ENCODE data around the gene KCNQ1.

The KCNQ1 gene

GRCh38 chr11:2574553-2575535 is 130.0 kb downstream of the KCNQ1 start:
- H3K9ac ChIP-seq (ENCODE audit: low read length), result no peak overlapping the region
- no peak overlapping the region for H2AK5ac ChIP-seq (ENCODE audit: low read length, severe bottlenecking)
- H2BK12ac ChIP-seq (ENCODE audit: low read length in 2 of 2), result no peak overlapping the region
- no peaks in the 10 kb centered on the region for H3K79me1 ChIP-seq (replicated peaks; ENCODE audit: low read length, poor library complexity, severe bottlenecking)
- no peak overlapping the region for H3K14ac ChIP-seq (ENCODE audit: low read length in 2 of 2)
- no peak overlapping the region for H2BK120ac ChIP-seq (ENCODE audit: low read depth, low read length)
- H3K4me2 ChIP-seq (ENCODE audit: low read length, poor library complexity, severe bottlenecking), result no peak overlapping the region
- H4K8ac ChIP-seq (ENCODE audit: low read length), result no peak overlapping the region
- WGBS, result 88% methylated on average over 44 of the region's 45 CpGs
- no peak overlapping the region for H4K91ac ChIP-seq (ENCODE audit: low read length)
- H3K18ac ChIP-seq (ENCODE audit: low read depth in 1 of 2, low read length in 2 of 2), result no peak overlapping the region
- DNase-seq, result no peak
- H3K4ac ChIP-seq (ENCODE audit: low read depth in 1 of 2, low read length in 2 of 2), result no peak overlapping the region
- H3K9me3 ChIP-seq (ENCODE audit: control insufficient read depth, low read length), result no peaks in the 10 kb centered on the region
- H3K4me3 ChIP-seq (ENCODE audit: insufficient read depth in 1 of 2, low read depth in 1 of 2, low read length in 2 of 2), result no peak overlapping the region
- no peak overlapping the region for H2BK5ac ChIP-seq (ENCODE audit: low read depth, low read length, poor library complexity, severe bottlenecking)
- no peak overlapping the region for H3K27ac ChIP-seq (ENCODE audit: low read length, poor library complexity, severe bottlenecking)
- H3K4me1 ChIP-seq (ENCODE audit: control insufficient read depth, insufficient read depth, low read depth, low read length), result peaks cover 31% of the 10 kb centered on the region
- H3K23ac ChIP-seq (ENCODE audit: low read length in 2 of 2), result no peak overlapping the region
- H2BK15ac ChIP-seq (ENCODE audit: low read depth, poor library complexity, severe bottlenecking), result no peak overlapping the region
- no peak overlapping the region for H2AFZ ChIP-seq (ENCODE audit: low read depth, low read length)
- no peaks in the 10 kb centered on the region for H3K36me3 ChIP-seq (ENCODE audit: control insufficient read depth in 1 of 2, insufficient read depth in 2 of 2, low read depth in 1 of 2, low read length in 2 of 2)
- H3K27me3 ChIP-seq (ENCODE audit: control insufficient read depth in 1 of 2, insufficient read depth in 1 of 2, low read length in 2 of 2), result peaks cover 0 to 7% of the 10 kb centered on the region in 2 experiments

- Histone ChIP-seq H3K23ac (ENCODE audit: low read length in 2 of 2) (no peak overlapping the region), H3K36me3 (ENCODE audit: control insufficient read depth in 1 of 2, insufficient read depth in 2 of 2, low read depth in 1 of 2, low read length in 2 of 2) (no peaks in the 10 kb centered on the region), H3K9me3 (ENCODE audit: control insufficient read depth, low read length) (no peaks in the 10 kb centered on the region), H3K4ac (ENCODE audit: low read depth in 1 of 2, low read length in 2 of 2) (no peak overlapping the region), H3K4me1 (ENCODE audit: control insufficient read depth, insufficient read depth, low read depth, low read length) (peaks cover 29% of the 10 kb centered on the region), H3K4me2 (ENCODE audit: low read length, poor library complexity, severe bottlenecking) (no peak overlapping the region), H4K91ac (ENCODE audit: low read length) (no peak overlapping the region), H3K14ac (ENCODE audit: low read length in 2 of 2) (no peak overlapping the region), H3K27ac (ENCODE audit: low read length, poor library complexity, severe bottlenecking) (no peak overlapping the region), H2BK5ac (ENCODE audit: low read depth, low read length, poor library complexity, severe bottlenecking) (no peak overlapping the region), H2BK12ac (ENCODE audit: low read length in 2 of 2) (no peak overlapping the region), H2BK120ac (ENCODE audit: low read depth, low read length) (no peak overlapping the region), H3K18ac (ENCODE audit: low read depth in 1 of 2, low read length in 2 of 2) (no peak overlapping the region), H3K9ac (ENCODE audit: low read length) (no peak overlapping the region), H4K8ac (ENCODE audit: low read length) (no peak overlapping the region), H2AFZ (ENCODE audit: low read depth, low read length) (no peak overlapping the region), H3K27me3 (ENCODE audit: control insufficient read depth in 1 of 2, insufficient read depth in 1 of 2, low read length in 2 of 2) (peaks cover 0 to 7% of the 10 kb centered on the region in 2 experiments), H2BK15ac (ENCODE audit: low read depth, poor library complexity, severe bottlenecking) (no peak overlapping the region), H2AK5ac (ENCODE audit: low read length, severe bottlenecking) (no peak overlapping the region), H3K4me3 (ENCODE audit: insufficient read depth in 1 of 2, low read depth in 1 of 2, low read length in 2 of 2) (no peak overlapping the region), H3K79me1 (replicated peaks; ENCODE audit: low read length, poor library complexity, severe bottlenecking) (no peaks in the 10 kb centered on the region)
- WGBS, result 91% methylated on average over 17 of the region's 17 CpGs
- DNase-seq, result no peak
Observed at GRCh38 chr11:2575591-2576051, 130.8 kb downstream of the KCNQ1 start.

- Histone ChIP-seq H3K4me2 (ENCODE audit: low read length, poor library complexity, severe bottlenecking) (no peak overlapping the region), H2BK120ac (ENCODE audit: low read depth, low read length) (no peak overlapping the region), H2BK15ac (ENCODE audit: low read depth, poor library complexity, severe bottlenecking) (no peak overlapping the region), H3K23ac (ENCODE audit: low read length in 2 of 2) (no peak overlapping the region), H2BK12ac (ENCODE audit: low read length in 2 of 2) (no peak overlapping the region), H3K36me3 (ENCODE audit: control insufficient read depth in 1 of 2, insufficient read depth in 2 of 2, low read depth in 1 of 2, low read length in 2 of 2) (no peaks in the 10 kb centered on the region), H2AK5ac (ENCODE audit: low read length, severe bottlenecking) (no peak overlapping the region), H3K9ac (ENCODE audit: low read length) (no peak overlapping the region), H3K4me1 (ENCODE audit: control insufficient read depth, insufficient read depth, low read depth, low read length) (peaks cover 28% of the 10 kb centered on the region), H4K8ac (ENCODE audit: low read length) (no peak overlapping the region), H3K18ac (ENCODE audit: low read depth in 1 of 2, low read length in 2 of 2) (no peak overlapping the region), H2AFZ (ENCODE audit: low read depth, low read length) (no peak overlapping the region), H4K91ac (ENCODE audit: low read length) (no peak overlapping the region), H3K79me1 (replicated peaks; ENCODE audit: low read length, poor library complexity, severe bottlenecking) (no peaks in the 10 kb centered on the region), H3K9me3 (ENCODE audit: control insufficient read depth, low read length) (no peaks in the 10 kb centered on the region), H3K4ac (ENCODE audit: low read depth in 1 of 2, low read length in 2 of 2) (no peak overlapping the region), H2BK5ac (ENCODE audit: low read depth, low read length, poor library complexity, severe bottlenecking) (no peak overlapping the region), H3K14ac (ENCODE audit: low read length in 2 of 2) (no peak overlapping the region), H3K27ac (ENCODE audit: low read length, poor library complexity, severe bottlenecking) (no peak overlapping the region), H3K4me3 (ENCODE audit: insufficient read depth in 1 of 2, low read depth in 1 of 2, low read length in 2 of 2) (no peak overlapping the region), H3K27me3 (ENCODE audit: control insufficient read depth in 1 of 2, insufficient read depth in 1 of 2, low read length in 2 of 2) (peaks cover 0 to 7% of the 10 kb centered on the region in 2 experiments)
- 96% methylated on average over 15 of the region's 15 CpGs for WGBS
- no peak for DNase-seq
Observed at GRCh38 chr11:2576111-2576510, 131.3 kb downstream of the KCNQ1 start.

- H3K9ac ChIP-seq (ENCODE audit: low read length), result no peak overlapping the region
- no peak overlapping the region for H2BK120ac ChIP-seq (ENCODE audit: low read depth, low read length)
- no peak overlapping the region for H2BK15ac ChIP-seq (ENCODE audit: low read depth, poor library complexity, severe bottlenecking)
- no peak overlapping the region for H3K23ac ChIP-seq (ENCODE audit: low read length in 2 of 2)
- no peak overlapping the region for H2AK5ac ChIP-seq (ENCODE audit: low read length, severe bottlenecking)
- no peak overlapping the region for H3K4me3 ChIP-seq (ENCODE audit: insufficient read depth in 1 of 2, low read depth in 1 of 2, low read length in 2 of 2)
- no peak for DNase-seq
- H3K9me3 ChIP-seq (ENCODE audit: control insufficient read depth, low read length), result no peaks in the 10 kb centered on the region
- H3K27ac ChIP-seq (ENCODE audit: low read length, poor library complexity, severe bottlenecking), result no peak overlapping the region
- H3K27me3 ChIP-seq (ENCODE audit: control insufficient read depth in 1 of 2, insufficient read depth in 1 of 2, low read length in 2 of 2), result peaks cover 0 to 7% of the 10 kb centered on the region in 2 experiments
- no peaks in the 10 kb centered on the region for H3K79me1 ChIP-seq (replicated peaks; ENCODE audit: low read length, poor library complexity, severe bottlenecking)
- H2BK5ac ChIP-seq (ENCODE audit: low read depth, low read length, poor library complexity, severe bottlenecking), result no peak overlapping the region
- 85% methylated on average over 15 of the region's 15 CpGs for WGBS
- H3K4me2 ChIP-seq (ENCODE audit: low read length, poor library complexity, severe bottlenecking), result no peak overlapping the region
- no peak overlapping the region for H3K4ac ChIP-seq (ENCODE audit: low read depth in 1 of 2, low read length in 2 of 2)
- no peak overlapping the region for H4K91ac ChIP-seq (ENCODE audit: low read length)
- H2AFZ ChIP-seq (ENCODE audit: low read depth, low read length), result no peak overlapping the region
- H3K36me3 ChIP-seq (ENCODE audit: control insufficient read depth in 1 of 2, insufficient read depth in 2 of 2, low read depth in 1 of 2, low read length in 2 of 2), result no peaks in the 10 kb centered on the region
- H3K14ac ChIP-seq (ENCODE audit: low read length in 2 of 2), result no peak overlapping the region
- no peak overlapping the region for H4K8ac ChIP-seq (ENCODE audit: low read length)
- H3K18ac ChIP-seq (ENCODE audit: low read depth in 1 of 2, low read length in 2 of 2), result no peak overlapping the region
- H3K4me1 ChIP-seq (ENCODE audit: control insufficient read depth, insufficient read depth, low read depth, low read length), result peaks cover 28% of the 10 kb centered on the region
- no peak overlapping the region for H2BK12ac ChIP-seq (ENCODE audit: low read length in 2 of 2)
Observed at GRCh38 chr11:2576549-2576948, 131.7 kb downstream of the KCNQ1 start.

Measured in mesenchymal stem cell (in vitro differentiated cells and primary cell).